Measurements from ENCODE around the gene IQCH.

DNA sequence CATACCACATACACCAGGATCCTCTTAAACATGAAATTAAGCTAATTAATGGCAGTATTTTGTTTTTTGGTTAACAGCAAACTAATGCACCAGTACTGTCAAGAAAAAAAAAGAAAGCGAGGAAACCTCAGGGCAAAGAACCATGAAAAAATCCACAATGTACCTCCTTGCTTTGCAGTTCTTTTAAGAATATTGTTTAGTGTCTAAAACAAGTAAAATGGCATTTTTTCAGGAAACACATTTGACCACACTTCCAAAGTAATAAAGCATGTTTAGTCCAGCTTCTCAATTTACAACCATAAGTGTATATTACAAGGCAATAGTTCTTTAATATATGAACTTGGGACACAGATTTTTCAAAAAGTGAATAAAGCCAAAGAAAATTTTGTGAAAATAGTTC lies 26.7 kb upstream of the IQCH start:
- TF ChIP-seq FOXJ3 (CRISPR knock-in tag; IDR thresholded peaks at IDR 0.05; ENCODE audit: borderline replicate concordance) = no peak
- TF ChIP-seq, protein P1, sequence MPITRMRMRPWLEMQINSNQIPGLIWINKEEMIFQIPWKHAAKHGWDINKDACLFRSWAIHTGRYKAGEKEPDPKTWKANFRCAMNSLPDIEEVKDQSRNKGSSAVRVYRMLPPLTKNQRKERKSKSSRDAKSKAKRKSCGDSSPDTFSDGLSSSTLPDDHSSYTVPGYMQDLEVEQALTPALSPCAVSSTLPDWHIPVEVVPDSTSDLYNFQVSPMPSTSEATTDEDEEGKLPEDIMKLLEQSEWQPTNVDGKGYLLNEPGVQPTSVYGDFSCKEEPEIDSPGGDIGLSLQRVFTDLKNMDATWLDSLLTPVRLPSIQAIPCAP (CRISPR knock-in tag; IDR thresholded peaks at IDR 0.05) = no peak
- TF ChIP-seq, protein P2, sequence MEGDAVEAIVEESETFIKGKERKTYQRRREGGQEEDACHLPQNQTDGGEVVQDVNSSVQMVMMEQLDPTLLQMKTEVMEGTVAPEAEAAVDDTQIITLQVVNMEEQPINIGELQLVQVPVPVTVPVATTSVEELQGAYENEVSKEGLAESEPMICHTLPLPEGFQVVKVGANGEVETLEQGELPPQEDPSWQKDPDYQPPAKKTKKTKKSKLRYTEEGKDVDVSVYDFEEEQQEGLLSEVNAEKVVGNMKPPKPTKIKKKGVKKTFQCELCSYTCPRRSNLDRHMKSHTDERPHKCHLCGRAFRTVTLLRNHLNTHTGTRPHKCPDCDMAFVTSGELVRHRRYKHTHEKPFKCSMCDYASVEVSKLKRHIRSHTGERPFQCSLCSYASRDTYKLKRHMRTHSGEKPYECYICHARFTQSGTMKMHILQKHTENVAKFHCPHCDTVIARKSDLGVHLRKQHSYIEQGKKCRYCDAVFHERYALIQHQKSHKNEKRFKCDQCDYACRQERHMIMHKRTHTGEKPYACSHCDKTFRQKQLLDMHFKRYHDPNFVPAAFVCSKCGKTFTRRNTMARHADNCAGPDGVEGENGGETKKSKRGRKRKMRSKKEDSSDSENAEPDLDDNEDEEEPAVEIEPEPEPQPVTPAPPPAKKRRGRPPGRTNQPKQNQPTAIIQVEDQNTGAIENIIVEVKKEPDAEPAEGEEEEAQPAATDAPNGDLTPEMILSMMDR (IDR thresholded peaks at IDR 0.05) = no peak
- TF ChIP-seq, protein P3, sequence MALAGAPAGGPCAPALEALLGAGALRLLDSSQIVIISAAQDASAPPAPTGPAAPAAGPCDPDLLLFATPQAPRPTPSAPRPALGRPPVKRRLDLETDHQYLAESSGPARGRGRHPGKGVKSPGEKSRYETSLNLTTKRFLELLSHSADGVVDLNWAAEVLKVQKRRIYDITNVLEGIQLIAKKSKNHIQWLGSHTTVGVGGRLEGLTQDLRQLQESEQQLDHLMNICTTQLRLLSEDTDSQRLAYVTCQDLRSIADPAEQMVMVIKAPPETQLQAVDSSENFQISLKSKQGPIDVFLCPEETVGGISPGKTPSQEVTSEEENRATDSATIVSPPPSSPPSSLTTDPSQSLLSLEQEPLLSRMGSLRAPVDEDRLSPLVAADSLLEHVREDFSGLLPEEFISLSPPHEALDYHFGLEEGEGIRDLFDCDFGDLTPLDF (CRISPR knock-in tag; IDR thresholded peaks at IDR 0.05) = no peak
- no peak for TF ChIP-seq ESRRA (CRISPR knock-in tag; IDR thresholded peaks at IDR 0.05; ENCODE audit: borderline replicate concordance)
- no peak for TF ChIP-seq MXD4 (CRISPR knock-in tag; IDR thresholded peaks at IDR 0.05; ENCODE audit: borderline replicate concordance)
- no peak for TF ChIP-seq ELF4 (CRISPR knock-in tag; IDR thresholded peaks at IDR 0.05; ENCODE audit: low read depth)
- TF ChIP-seq TEAD4 (CRISPR knock-in tag; IDR thresholded peaks at IDR 0.05) = no peak
- TF ChIP-seq, protein P4, sequence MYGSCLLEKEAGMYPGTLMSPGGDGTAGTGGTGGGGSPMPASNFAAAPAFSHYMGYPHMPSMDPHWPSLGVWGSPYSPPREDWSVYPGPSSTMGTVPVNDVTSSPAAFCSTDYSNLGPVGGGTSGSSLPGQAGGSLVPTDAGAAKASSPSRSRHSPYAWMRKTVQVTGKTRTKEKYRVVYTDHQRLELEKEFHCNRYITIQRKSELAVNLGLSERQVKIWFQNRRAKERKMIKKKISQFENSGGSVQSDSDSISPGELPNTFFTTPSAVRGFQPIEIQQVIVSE (CRISPR knock-in tag; IDR thresholded peaks at IDR 0.05; ENCODE audit: borderline replicate concordance) = no peak
